HG03280 (cell line): Measurements from ENCODE around the gene ZNF792.
A peak's percentile ranks its signal among the peaks of the same experiment; 100 is the strongest.
"Not testable (repeated sequence)": the region's sequence is repeated elsewhere in the genome, so short reads cannot be mapped to it uniquely, and the experiment has no call there.

ENCODE experiments used
- ATAC-seq: cut with Tn5 transposase; IDR thresholded peaks from one replicate; pipeline ENCODE4 v1.9.1; 2021; ENCODE audit warnings: mild to moderate bottlenecking, moderate library complexity; ENCODE audit not compliant: unreplicated experiment

The ZNF792 gene

DNA sequence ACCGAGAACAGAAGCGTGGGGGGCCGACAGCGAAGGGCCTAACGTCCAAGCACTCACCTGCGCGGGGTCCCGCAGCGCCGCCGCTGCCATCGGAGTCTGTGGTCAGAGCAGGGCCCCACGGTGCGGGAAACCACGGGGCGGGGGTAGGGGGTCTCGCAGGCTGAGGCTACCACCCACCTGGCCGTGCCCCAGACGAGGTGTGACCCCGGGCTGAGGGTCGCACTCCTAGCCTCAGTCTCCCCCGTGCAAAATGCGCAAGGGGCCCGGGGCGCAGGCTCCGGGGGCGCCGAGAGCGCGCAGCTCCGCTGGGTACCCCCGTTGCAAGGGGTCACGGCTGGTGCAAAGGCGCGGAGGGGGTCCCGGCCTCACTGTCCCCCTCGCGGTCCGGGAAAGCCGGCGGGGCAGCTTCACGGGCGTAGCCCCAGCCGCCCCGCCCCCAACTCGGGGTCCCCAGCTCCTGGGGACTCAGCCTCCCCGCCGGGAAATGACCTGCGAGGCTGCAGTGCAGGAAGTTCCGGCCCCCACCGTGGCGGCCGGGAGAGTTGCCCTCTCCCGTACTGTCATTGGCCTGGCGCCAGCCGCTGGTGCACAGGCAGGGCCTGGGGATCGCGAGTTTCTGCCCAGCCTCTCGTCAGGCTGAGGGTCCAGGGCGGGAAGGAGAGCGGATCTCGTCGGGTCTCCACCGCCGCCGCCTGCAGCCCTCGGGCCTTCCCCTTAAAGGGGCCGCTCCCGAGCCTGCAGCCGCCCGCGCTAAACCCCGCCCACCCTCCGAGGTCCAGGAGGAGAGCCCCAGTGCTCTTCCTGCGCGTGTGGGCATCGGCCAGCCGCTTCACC lies at the start of gene ZNF792:
TSS of gene ZNF792 (minus strand) at position 657 of the 834 bp plus-strand sequence. CDS start at position 90, 567 bp downstream.
- ATAC-seq: peak; percentile 55

DNA sequence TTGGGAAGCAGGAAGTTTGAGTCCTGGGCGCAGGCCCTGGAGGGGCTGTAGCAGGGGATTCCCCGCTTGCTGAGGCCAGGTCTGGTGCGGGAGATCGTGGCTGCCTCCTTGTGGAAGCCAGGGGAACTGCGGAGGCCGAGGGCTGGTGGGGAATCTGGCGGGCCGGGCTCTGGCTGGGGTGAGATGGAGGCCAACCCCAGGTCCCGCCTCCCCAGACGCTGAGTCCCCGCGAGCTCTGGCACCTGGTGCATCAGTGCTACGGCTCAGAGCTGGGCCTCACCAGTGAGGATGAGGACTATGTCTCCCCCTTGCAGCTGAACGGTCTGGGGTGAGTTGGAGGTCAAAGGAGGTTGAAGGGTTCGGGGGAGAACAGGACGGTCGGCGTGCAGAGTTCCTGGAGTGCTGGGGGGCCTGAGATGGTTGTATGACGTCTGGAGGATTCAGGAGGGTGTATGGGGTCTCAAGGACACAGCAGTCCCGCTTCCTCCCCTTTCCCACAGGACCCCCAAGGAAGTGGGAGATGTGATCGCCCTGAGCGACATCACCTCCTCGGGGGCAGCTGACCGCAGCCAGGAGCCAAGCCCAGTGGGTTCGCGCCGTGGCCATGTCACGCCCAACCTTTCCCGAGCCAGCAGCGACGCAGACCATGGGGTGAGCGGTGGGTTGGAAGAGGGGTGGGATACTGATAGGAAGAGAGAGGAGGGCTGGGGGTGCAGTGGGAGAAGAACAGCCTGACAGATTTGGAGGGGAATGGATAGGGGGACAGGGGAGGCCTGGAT lies 49.2 kb upstream of the ZNF792 start:
- ATAC-seq: no peak

DNA sequence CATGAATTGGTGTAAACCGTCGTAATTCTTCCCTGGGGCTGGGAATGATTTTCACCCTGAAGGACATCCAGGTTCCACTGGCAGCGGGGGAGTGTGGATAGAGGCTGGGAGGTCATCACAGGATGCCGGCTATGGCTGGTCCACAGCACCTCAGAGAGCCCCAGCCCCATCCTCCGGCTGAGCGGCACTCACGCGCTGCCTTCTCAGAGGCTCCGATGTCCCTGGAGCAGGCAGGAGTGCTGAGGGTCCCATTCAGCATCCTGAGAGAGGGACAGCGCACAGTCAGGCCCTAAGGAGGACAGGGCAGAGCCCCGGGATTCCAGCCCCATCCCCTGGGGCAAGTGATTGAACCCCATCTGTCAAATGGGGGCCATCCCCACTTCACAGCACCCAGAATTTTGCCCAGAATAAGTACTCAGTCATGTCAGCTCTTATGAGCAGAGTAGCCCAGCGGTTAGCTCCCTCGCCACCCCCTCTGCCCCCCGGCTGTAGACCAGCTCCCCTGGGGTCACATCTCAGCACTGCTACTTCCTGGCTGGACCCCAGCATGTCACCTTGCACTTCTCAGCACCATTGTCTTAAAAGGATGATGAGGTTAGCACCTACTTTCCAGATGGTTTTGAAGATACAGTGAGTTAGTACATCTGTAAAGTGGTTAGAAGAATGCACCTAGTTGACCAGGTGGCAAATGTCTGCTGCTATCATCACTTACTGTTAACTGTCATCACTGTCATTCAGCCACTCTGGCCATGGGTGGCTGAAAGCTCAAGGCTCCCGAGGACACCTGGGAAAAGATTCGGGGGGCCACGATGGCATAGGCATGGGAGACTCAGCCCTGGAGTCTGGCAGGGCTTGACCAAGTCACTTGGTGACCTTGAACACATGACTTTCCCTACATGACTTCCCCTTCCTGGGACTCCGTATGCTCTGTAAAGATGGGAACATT lies 48.0 kb upstream of the ZNF792 start:
- no peak for ATAC-seq

DNA sequence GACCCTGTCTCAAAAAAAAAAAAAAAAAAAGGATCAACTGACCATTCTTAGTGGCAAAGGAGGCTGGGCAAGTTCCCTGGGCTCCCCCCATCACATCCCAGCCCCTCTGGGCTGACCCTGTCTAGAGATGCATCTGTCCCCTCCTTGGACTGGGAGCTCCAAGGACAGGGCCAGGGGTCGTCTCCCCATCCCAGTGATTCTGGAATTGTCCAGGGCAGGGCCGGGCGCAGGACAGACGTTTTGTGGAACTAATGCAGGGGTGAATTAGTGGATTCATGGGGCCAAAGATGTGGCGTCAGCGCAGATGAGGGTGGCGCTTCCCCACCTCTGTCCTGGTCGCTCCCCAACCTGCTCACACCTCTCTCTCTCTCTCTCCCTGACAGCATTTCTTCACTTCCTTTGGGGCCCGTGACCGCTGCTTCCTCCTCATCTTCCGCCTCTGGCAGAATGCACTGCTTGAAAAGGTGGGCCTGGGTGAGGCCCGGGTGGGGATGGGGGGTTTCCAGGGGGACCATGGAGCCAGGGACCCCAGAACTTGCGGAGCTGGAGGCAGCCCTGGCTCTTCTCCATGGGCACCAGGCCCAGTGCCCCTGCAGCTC lies 47.2 kb upstream of the ZNF792 start:
- ATAC-seq: no peak

DNA sequence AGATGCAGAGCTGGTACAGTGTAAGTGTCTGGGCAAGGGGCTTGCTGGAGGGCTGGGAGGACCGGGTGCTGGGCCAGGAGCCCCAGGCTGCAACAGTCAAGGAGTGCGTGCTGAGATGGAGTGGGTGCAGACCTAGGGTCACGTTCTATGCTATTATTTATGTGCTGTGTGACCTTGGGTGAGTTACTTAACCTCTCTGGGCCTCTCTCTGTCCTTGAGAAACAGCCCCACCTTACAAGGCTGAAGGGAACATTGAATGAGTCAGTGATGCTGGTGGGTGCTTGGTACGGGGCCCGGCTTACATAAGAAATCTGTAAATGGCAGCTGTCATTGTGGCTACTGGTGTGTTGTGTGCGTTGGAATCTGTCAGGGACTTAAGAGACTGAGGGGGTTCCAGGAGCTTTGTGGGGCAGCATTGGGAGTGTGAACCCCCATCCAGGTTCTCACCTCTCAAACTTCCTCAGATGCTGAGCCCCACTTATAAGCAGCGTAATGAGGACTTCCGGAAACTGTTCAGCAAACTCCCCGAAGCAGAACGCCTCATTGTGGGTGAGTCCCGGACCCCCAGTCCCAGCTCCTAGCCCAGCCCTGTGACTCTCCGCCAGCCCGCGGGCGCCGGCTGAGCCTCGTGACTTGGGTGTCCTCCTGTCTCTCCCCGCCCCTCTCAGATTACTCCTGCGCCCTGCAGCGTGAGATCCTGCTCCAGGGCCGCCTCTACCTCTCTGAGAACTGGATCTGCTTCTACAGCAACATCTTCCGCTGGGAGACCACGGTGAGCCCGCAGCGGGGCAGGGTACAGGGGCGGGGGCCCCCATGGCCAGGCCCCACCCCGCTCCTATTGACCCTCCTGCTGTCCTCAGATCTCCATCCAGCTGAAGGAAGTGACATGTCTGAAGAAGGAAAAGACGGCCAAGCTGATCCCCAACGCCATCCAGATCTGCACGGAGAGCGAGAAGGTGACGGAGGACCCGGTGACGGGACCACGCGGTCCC lies 45.7 kb upstream of the ZNF792 start:
- no peak for ATAC-seq

DNA sequence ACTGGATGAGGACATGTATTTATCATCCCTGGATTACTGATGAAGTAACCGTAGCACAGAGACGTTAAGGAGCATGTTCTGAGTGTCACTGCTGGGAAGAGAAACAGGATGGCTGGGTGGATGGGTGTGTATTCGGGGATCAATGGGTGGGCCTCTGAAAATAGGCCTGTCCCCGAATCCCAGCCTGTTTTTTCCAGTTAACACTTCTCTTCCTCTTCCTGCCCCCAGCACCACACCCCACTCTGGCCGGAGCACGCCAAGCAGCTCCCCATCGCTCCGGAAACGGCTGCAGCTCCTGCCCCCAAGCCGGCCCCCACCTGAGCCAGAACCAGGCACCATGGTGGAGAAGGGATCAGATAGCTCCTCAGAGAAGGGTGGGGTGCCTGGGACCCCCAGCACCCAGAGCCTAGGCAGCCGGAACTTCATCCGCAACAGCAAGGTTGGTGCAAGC lies 44.9 kb upstream of the ZNF792 start:
- no peak for ATAC-seq

DNA sequence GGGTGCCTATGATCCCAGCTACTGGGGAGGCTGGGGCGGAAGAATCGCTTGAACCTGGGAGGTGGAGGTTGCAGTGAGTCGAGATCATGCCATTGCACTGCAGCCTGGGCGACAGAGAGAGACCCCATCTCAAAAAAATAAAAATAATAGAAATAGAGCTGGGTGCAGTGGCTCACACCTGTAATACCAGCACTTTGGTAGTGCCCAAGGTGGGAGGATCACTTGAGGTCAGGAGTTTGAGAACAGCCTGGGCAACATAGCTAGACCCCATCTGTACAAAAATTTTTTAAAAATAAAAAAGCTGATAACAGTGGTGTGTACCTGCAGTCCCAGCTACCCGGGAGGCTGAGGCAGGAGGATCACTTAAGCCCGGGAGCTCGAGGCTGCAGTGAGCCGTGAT lies 43.4 kb upstream of the ZNF792 start:
- not testable (repeated sequence) for ATAC-seq

DNA sequence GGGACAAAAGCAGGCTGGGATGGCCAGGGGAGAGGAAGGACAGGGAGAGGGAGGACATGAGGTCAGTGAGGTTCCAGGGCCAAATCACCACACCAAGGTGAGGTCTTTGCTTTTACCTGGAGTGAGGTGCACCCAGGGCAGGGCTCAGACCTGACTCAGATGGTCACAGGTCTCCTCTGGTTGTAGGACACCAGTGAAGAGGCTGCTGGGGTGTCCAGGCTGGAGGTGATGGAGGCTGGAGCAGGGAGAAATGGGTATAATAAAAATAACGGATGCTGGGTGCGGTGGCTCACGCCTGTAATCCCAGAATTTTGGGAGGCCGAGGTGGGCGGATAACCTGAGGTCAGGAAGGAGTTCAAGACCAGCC lies 43.0 kb upstream of the ZNF792 start:
- no peak for ATAC-seq

DNA sequence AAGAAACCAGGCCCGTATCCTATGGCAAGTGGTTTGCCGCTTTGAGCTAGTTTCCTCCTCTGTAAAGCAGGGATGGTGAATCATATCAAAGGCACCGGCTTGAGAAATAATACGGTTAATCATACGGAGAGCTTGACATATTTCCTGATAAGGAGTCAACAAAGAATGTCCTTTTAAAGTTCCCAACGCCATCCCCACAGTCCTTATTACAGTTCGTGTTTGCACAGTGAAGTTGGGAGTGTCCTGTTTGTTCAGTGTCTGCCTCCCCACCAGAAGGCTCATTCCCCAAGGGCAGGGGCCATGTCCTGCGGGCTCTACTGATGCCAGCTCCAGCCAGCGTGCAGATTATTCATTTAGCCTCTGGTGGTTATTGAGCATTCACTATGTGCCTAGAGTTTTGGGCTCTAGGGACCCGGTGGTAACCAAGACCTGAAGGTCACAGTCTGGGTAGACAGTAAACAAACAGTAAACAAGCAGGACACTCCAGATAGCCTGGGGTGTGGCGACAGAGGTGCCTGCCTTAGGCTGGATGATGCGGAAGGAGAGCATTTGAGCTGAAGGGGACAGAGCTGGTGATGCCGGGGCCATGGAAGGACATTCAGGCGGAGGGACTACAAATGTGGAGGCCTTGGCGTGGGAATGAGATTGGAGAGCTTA lies 42.4 kb upstream of the ZNF792 start:
- ATAC-seq: no peak

DNA sequence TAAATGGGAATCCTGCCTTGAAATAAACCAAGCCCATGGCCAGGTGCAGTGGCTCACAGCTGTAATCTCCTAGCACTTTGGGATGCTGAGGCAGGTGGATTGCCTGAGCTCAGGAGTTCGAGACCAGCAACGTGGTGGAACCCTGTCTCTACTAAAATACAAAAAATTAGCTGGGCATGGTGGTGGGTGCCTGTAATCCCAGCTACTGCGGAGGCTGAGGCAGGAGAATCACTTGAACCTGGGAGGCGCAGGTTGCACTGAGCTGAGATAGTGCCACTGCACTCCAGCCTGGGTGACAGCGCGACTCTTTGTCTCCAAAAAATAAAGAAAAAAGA lies 41.9 kb upstream of the ZNF792 start:
- not testable (repeated sequence) for ATAC-seq

DNA sequence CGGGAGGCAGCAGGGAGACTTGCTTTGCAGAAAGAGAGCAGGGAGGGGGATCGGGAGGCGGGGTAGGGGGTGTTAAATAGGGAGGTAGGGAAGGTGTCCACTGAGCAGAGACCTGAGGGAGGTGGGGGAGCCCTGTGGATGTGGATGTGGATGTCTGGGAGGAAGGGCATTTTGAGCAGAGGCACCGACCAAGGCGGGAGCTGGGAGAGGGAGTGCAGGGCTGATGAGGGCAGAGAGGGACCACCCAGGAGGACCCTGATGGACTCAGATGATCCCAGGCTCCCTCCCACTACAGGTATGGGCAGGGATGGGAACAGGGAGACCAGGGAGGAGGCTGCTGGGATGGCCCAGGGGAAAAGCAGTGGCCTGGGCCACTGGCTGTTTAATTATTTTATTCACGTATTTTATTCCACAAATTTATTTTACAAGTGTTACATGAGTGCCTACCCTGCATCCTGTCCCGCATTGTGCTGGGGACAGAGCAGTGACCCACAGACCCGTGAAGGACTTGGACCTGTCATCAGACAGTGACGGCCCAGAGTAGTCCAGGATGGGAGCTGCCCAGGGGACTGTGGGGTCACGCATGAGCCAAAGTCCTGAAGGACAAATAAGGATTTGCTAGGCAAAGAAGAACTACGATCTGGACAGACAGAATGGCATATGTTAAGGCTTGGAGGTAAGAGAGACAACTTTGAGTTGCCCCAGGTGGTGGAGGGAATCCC lies 41.4 kb upstream of the ZNF792 start:
- ATAC-seq: no peak

DNA sequence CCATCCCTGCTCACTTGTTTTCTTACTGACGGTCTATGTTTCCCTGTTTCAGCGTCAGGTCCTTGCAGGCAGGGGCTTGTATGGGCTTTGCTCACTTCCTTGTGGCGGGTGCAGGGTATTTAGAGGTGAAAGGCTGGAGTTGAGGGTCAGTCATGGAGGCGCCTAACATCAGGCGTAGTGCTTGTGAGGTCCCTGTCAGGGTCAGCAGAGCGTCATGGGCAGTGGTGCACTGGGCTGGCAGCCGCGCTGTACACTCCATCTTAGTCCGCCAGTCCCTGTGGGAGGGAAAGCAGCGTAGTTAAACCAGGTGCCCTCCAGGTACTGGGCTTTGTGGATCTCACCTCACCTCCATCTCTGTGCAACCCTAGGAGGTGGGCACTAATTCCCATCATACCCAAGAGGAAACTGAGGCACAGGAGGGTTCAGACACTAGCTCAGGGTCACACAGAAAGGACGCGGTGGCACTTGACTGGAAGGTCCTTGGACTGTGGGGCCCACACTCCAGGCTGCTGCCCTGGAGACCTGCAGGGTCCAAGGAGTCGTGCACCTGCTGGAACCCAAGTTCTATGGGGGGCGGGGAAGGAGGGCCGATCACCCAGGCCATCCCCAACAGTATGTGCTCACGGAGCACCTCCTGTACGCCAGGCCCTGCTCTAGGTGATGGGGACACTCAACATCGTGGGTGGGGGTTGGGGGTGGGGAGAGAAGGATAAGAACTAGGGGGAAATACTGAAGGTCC lies 40.7 kb upstream of the ZNF792 start:
- ATAC-seq: no peak

DNA sequence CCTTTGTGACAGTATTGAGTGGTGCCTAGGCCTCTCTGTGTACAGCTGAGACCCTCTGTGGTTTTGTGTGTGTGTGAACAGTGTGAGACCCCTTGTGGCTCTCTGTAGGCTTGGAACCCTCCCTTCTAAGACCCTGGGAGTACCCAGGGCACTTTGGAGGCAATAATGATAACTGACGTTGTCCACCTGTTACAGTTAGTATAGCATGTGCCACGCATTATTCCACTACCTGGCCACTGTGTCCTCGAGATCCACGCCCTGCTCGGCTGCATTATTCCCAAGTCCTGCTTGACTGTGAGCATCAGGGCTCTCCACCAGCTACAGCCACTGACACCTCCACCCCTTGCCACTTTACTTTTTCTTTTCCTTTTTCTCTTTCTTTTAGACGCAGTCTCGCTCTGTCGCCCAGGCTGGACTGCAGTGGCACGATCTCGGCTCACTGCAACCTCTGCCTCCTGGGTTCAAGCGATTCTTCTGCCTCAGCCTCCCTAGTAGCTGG lies 38.1 kb upstream of the ZNF792 start:
- ATAC-seq: no peak

DNA sequence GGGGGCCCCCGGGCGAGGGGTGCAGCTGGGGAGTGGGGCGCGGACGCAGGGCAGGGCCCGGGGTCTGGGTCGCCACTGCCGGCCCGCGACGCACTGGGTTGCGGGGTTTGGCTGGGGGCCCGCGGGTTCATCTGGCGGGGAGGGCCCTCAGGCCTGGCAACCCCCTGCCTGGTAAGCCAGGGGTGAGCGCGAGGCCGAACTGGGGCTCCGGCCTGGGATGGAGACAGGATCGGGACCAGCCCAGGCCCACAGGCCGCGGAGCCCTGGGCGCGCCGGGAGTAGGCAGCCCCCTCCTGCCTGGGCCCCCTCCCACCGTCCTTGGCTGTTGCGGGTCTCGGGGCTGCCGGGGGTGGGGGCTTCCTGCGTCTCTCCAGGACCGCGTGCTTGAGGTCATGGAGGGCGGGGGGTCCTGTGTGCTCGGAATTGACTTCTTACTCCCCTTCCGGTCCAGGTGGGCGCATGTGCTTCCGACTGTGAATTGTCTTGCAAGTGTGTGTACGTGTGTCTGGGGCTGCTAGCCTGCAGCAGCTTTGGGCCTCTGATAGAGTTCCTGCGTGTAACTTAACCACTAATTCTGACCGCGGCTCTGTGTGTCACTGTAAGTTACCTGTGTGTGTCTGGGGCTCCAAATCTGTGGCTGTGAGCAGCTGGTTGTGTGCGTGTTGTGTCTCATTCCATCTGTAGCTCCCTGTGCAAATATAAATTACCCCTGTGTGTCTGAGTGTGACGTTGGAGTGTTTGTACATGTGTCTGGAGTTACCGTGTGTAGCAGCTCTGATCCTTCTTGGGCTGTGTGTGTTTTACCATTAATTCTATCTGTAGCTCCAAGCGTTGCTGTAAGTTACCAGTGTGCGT lies 36.8 kb upstream of the ZNF792 start:
- no peak for ATAC-seq

DNA sequence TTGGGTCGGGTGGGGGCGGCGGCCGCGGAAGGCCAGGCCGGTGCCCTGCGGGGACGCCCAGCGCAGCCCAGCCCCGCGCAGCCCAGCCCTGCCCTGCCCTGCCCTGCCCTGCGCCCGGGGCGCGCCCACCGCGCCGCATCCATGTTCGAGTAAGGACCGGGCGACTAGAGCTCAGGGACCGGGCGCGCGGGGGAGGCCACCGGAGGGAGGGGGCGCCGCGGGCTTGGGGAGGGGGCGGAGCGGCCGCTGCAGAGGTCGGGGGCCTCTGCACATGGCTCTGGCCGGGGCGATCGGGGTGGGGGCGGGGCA lies 36.3 kb upstream of the ZNF792 start:
- ATAC-seq: no peak

DNA sequence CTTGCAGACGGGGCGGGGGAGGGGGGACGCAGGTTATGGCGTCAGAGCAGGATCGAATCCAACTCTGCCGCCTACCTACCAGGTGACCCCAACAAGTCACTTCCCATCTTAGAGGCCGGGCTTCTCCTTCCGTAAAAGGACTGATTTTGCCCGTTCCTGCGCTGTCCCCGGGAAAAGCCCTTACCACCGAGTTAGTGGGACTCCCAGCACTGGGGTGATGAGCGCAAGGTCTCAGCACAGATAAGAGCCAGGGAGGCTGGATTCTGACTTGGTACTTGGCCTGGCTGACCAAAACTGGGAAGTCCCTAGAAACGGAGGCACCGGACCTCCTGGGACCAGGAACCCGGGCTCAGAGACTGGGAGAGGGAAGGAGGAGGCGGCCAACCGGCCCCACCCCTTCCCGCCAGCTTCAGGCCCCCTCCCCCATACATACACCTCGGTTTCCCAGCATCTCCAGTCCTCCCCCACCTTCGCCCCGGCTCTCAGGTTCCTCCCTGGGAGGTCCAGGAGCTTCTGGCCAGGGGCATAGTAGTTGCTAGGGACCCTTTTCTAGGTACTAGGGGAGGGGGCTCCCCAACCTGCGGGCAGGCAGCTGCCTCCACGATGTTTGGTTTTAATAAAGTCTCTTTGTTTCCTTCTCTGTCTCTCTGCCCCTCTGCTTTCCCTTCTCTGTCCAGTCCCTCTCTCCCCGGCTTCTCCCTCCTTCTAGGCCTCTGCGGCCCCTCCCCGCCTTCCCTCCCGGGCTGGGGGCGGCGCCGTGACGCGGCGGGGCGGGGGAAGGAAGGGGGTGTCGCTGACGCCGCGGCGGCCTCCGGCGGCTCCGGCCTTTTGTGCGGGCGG lies 35.7 kb upstream of the ZNF792 start, which contains the start of gene GRAMD1A:
TSS of gene GRAMD1A (plus strand) at position 826 of the 840 bp plus-strand sequence. CDS start 156 bp downstream, outside the sequence.
- ATAC-seq: peak; percentile 62
